COLO829 (cell line): ENCODE results near the gene SYT6.
"Not testable (repeated sequence)": the region's sequence is repeated elsewhere in the genome, so short reads cannot be mapped to it uniquely, and the experiment has no call there.

Source experiments
- DNase-seq: peaks from one replicate; pipeline ENCODE4 v3.0.0; 2012; ENCODE audit warnings: low spot score

Gene SYT6

GRCh38 chr1:114072246-114072645 is 81.4 kb downstream of the SYT6 start:
- DNase-seq: no peak

GRCh38 chr1:114069762-114070161 is 83.9 kb downstream of the SYT6 start:
- DNase-seq: not testable (repeated sequence)

GRCh38 chr1:114068684-114069083 is 85.0 kb downstream of the SYT6 start:
- DNase-seq: not testable (repeated sequence)

GRCh38 chr1:114065671-114066070 is 88.0 kb downstream of the SYT6 start:
- not testable (repeated sequence) for DNase-seq

- no peak for DNase-seq
These were observed 90.1 kb downstream of the SYT6 start for GRCh38 chr1:114063544-114063943.

GRCh38 chr1:114062477-114063099 is 91.1 kb downstream of the SYT6 start:
- DNase-seq: no peak

- no peak for DNase-seq
These were observed 92.4 kb downstream of the SYT6 start for GRCh38 chr1:114061121-114061830.

- DNase-seq: not testable (repeated sequence)
These were observed 95.4 kb downstream of the SYT6 start for GRCh38 chr1:114058236-114058635.

GRCh38 chr1:114054148-114054547 is 99.5 kb downstream of the SYT6 start:
- no peak for DNase-seq

GRCh38 chr1:114048232-114048631 is 105.4 kb downstream of the SYT6 start:
- no peak for DNase-seq

GRCh38 chr1:114043548-114043947 is 110.1 kb downstream of the SYT6 start:
- DNase-seq: no peak

GRCh38 chr1:114043054-114043453 is 110.6 kb downstream of the SYT6 start:
- no peak for DNase-seq

GRCh38 chr1:114040273-114041015 is 113.2 kb downstream of the SYT6 start:
- no peak for DNase-seq
